Stimulated activated CD4-positive, alpha-beta T cell treated with anti-CD3 and anti-CD28 coated beads, Interleukin-1b, Interleukin-23, amount 100 ng/mL, for 24 hours (primary cell): ENCODE results near the gene GAGE12G.
"Not testable (repeated sequence)": the region's sequence is repeated elsewhere in the genome, so short reads cannot be mapped to it uniquely, and the experiment has no call there.

Source experiments
- DNase-seq, 4 experiments: peaks; one replicate each; pipeline ENCODE4 v3.0.0-alpha.2; 2020; ENCODE audit warnings: low read depth in 4 of 4, low spot score in 1 of 4

GAGE12G gene, protein sequence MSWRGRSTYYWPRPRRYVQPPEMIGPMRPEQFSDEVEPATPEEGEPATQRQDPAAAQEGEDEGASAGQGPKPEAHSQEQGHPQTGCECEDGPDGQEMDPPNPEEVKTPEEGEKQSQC

DNA sequence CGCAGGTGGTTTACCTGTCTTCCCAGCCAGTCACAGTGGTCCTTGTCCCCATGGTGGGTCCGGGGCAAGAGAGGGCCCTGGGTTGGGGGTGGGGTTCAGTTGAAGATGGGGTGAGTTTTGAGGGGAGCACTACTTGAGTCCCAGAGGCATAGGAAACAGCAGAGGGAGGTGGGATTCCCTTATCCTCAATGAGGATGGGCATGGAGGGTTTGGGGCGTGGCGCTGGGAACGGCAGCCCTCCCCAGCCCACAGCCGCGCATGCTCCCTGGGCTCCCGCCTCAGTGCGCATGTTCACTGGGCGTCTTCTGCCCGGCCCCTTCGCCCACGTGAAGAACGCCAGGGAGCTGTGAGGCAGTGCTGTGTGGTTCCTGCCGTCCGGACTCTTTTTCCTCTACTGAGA is at the start of gene GAGE12G:
TSS of gene GAGE12G (plus strand) at position 301 of the 400 bp plus-strand sequence. CDS start 1,155 bp downstream, outside the sequence.
- not testable (repeated sequence) for DNase-seq

DNA sequence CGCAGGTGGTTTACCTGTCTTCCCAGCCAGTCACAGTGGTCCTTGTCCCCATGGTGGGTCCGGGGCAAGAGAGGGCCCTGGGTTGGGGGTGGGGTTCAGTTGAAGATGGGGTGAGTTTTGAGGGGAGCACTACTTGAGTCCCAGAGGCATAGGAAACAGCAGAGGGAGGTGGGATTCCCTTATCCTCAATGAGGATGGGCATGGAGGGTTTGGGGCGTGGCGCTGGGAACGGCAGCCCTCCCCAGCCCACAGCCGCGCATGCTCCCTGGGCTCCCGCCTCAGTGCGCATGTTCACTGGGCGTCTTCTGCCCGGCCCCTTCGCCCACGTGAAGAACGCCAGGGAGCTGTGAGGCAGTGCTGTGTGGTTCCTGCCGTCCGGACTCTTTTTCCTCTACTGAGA is 38.3 kb upstream of the GAGE12G start, which contains the start of gene GAGE12C:
TSS of gene GAGE12C (plus strand) at position 301 of the 400 bp plus-strand sequence. CDS start 1,155 bp downstream, outside the sequence.
- DNase-seq = not testable (repeated sequence)

DNA sequence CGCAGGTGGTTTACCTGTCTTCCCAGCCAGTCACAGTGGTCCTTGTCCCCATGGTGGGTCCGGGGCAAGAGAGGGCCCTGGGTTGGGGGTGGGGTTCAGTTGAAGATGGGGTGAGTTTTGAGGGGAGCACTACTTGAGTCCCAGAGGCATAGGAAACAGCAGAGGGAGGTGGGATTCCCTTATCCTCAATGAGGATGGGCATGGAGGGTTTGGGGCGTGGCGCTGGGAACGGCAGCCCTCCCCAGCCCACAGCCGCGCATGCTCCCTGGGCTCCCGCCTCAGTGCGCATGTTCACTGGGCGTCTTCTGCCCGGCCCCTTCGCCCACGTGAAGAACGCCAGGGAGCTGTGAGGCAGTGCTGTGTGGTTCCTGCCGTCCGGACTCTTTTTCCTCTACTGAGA is 28.8 kb upstream of the GAGE12G start, which contains the start of gene GAGE12D:
TSS of gene GAGE12D (plus strand) at position 301 of the 400 bp plus-strand sequence. CDS start 1,155 bp downstream, outside the sequence.
- not testable (repeated sequence) for DNase-seq

DNA sequence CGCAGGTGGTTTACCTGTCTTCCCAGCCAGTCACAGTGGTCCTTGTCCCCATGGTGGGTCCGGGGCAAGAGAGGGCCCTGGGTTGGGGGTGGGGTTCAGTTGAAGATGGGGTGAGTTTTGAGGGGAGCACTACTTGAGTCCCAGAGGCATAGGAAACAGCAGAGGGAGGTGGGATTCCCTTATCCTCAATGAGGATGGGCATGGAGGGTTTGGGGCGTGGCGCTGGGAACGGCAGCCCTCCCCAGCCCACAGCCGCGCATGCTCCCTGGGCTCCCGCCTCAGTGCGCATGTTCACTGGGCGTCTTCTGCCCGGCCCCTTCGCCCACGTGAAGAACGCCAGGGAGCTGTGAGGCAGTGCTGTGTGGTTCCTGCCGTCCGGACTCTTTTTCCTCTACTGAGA is 19.2 kb upstream of the GAGE12G start, which contains the start of gene GAGE12E:
TSS of gene GAGE12E (plus strand) at position 301 of the 400 bp plus-strand sequence. CDS start 1,155 bp downstream, outside the sequence.
- DNase-seq = not testable (repeated sequence)

DNA sequence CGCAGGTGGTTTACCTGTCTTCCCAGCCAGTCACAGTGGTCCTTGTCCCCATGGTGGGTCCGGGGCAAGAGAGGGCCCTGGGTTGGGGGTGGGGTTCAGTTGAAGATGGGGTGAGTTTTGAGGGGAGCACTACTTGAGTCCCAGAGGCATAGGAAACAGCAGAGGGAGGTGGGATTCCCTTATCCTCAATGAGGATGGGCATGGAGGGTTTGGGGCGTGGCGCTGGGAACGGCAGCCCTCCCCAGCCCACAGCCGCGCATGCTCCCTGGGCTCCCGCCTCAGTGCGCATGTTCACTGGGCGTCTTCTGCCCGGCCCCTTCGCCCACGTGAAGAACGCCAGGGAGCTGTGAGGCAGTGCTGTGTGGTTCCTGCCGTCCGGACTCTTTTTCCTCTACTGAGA is 9.7 kb upstream of the GAGE12G start, which contains the start of gene GAGE12F:
TSS of gene GAGE12F (plus strand) at position 301 of the 400 bp plus-strand sequence. CDS start 1,155 bp downstream, outside the sequence.
- DNase-seq = not testable (repeated sequence)

DNA sequence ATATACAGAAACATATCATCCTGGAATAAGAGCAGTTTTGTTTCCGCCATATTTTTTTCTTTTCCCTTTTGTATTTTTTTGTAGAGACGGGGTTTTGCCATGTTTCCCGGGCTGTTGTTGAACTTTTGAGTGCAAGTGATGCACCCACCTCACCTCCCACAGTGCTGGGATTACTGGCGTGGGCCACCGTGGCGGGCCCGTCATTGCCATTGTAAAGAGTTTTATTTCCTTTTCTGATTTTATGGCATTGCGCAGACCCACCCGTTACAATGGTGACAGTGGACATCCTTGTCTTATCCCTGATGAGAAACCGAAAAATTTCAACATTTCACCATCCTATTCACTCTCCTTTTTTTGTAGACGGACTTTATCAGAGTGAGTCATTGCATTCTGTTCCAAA is 1.5 kb upstream of the GAGE12G start:
- not testable (repeated sequence) for DNase-seq

DNA sequence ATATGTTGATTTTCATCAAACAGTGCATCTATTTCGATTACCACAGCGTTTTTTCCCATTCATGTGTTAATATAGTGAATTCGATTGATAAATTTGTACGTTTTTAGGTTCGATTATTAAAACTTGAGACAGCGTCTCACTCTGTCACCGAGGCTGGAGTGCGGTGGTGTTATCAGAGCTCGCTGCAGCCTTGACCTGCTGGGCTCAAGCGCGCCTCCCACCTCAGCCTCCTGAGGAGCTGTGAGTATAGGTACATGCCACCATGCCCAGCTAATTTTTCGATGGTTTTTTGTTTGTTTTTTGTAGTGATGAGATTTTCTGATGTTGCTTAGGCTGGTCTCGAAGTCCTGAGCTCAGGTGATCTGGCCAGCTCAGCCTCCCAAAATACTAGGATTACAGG is 1.0 kb upstream of the GAGE12G start:
- DNase-seq = not testable (repeated sequence)

DNA sequence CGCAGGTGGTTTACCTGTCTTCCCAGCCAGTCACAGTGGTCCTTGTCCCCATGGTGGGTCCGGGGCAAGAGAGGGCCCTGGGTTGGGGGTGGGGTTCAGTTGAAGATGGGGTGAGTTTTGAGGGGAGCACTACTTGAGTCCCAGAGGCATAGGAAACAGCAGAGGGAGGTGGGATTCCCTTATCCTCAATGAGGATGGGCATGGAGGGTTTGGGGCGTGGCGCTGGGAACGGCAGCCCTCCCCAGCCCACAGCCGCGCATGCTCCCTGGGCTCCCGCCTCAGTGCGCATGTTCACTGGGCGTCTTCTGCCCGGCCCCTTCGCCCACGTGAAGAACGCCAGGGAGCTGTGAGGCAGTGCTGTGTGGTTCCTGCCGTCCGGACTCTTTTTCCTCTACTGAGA is 9.4 kb downstream of the GAGE12G start, which contains the start of gene GAGE12H:
TSS of gene GAGE12H (plus strand) at position 301 of the 400 bp plus-strand sequence. CDS start 1,155 bp downstream, outside the sequence.
- DNase-seq = not testable (repeated sequence)

DNA sequence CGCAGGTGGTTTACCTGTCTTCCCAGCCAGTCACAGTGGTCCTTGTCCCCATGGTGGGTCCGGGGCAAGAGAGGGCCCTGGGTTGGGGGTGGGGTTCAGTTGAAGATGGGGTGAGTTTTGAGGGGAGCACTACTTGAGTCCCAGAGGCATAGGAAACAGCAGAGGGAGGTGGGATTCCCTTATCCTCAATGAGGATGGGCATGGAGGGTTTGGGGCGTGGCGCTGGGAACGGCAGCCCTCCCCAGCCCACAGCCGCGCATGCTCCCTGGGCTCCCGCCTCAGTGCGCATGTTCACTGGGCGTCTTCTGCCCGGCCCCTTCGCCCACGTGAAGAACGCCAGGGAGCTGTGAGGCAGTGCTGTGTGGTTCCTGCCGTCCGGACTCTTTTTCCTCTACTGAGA is 19.0 kb downstream of the GAGE12G start, which contains the start of gene GAGE2A:
TSS of gene GAGE2A (plus strand) at position 301 of the 400 bp plus-strand sequence. CDS start 1,155 bp downstream, outside the sequence.
- not testable (repeated sequence) for DNase-seq

DNA sequence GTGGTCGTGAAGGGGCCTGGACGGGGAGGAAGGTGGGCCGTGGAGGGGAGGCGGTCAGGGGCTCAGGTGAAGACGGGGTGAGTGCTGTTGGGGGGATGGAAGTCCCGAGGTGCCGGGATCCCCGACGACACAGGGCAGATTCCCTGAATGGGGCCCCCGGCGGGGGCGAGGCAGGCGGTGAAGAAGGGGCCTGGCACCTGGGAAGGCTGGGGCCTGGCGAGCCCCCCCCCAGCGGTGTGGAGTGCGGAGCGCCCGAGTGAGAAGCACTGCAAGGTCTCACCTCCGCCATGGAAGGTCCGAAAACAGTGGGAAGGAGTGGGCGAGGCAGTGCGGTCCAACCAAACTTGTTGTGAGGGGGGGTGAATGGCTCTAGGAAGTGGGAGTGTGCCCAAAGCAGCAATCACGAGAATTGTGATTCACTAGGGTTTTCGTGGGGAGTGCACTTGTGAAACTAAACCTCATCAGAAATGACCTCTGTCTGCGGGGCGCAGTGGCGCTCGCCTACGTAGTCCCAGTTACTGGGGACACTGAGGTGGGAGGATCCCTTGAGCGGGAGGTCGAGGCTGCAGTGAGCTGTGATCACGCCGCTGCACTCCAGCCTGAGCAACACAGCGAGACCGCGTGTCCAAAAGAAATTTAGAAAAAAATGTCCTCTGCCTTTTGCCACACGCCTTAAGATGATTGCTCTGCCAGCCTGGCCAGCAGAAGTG is 19.7 kb downstream of the GAGE12G start:
- not testable (repeated sequence) for DNase-seq

DNA sequence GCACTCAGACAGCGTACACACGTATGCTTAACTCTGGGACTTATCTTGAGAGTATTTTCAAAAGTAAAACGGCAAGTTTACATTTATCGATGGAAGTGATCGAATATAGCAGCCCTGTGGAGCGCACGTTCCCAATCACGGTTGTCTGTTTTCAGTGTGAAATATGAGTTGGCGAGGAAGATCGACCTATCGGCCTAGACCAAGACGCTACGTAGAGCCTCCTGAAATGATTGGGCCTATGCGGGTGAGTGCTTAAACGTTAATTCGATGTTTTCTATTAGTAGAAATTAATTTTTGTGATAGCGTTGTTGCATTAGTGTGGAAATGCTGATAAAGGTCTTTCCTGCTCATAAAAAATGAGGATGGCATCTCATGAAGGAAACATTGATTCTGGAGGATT is 20.3 kb downstream of the GAGE12G start:
- not testable (repeated sequence) for DNase-seq

DNA sequence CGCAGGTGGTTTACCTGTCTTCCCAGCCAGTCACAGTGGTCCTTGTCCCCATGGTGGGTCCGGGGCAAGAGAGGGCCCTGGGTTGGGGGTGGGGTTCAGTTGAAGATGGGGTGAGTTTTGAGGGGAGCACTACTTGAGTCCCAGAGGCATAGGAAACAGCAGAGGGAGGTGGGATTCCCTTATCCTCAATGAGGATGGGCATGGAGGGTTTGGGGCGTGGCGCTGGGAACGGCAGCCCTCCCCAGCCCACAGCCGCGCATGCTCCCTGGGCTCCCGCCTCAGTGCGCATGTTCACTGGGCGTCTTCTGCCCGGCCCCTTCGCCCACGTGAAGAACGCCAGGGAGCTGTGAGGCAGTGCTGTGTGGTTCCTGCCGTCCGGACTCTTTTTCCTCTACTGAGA is 28.5 kb downstream of the GAGE12G start, which contains the start of gene GAGE1:
TSS of gene GAGE1 (plus strand) at position 301 of the 400 bp plus-strand sequence. CDS start 1,155 bp downstream, outside the sequence.
- not testable (repeated sequence) for DNase-seq

DNA sequence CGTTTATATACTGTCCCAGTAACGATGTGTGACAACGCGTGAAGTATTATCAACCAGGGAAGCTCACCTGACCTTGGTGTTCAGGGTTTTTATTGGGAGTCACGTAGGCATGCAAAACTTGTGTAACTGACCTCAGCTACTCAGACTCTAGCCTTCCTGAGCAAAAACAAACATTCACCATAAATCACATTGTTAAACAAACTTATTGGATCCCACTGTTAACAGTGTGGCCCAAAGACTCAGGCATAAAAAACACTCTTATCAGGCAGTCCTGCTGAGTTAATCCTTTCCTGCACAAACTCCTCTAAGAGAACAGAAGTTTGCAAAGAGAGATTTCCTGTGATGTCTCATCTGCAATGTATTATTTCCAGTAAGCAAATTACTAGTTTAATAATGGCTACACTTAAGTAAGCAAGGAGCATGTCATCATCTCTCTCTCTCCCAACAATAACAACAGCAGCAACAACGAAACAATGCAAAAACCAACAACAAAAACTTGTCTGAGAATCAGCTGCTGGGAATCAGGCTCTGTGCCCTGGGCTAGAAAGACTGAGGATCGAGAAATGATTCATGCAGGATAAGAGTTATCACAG is 40.6 kb downstream of the GAGE12G start:
- no peak for DNase-seq

DNA sequence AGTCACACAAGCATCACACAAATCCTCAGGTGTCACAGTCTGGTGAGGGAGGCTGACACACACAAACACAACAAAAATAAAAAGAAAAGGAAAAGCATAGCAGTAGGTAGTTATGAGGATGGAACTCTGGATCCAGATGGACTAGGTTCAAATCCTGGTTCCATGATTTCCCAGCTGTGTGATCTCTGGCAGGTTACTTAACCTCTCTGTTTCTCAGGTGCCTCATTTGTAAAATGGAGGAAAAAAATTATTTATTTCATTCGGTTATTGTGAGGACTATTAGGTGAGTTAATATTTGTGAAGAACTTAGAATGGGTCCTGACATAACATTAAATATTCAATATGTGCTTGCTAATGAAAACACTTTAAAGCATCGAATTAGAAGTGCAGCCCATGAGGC is 48.4 kb downstream of the GAGE12G start:
- no peak for DNase-seq
